SJSA1 (cell line): Measurements from ENCODE around the gene CENPT. TPM values are rescaled to one million over a fixed set of nuclear protein-coding genes. Genes with fewer than 3 reads are reported as not detected.
"Not testable (repeated sequence)": the region's sequence is repeated elsewhere in the genome, so short reads cannot be mapped to it uniquely, and the experiment has no call there.

Source experiments
- DNase-seq, 2 experiments: peaks; one replicate each; pipeline ENCODE4 v3.0.0-alpha.2; 2015 to 2020; ENCODE audit warnings: low spot score in 2 of 2, low read depth in 1 of 2
- H3K27ac ChIP-seq: fragments of 250-450 bp; sonication (Bioruptor Pico); 2 replicates; pipeline ENCODE4 v1.5.1; 2020; ENCODE audit warnings: mild to moderate bottlenecking, moderate library complexity
- H3K27me3 ChIP-seq: fragments of 250-450 bp; sonication (Bioruptor Pico); replicated peaks from 2 replicates; pipeline ENCODE4 v1.5.1; 2020; ENCODE audit warnings: mild to moderate bottlenecking, moderate library complexity
- H3K36me3 ChIP-seq: fragments of 250-450 bp; sonication (Bioruptor Pico); 2 replicates; pipeline ENCODE4 v1.5.1; 2020; ENCODE audit warnings: mild to moderate bottlenecking
- H3K4me1 ChIP-seq: fragments of 250-450 bp; sonication (Bioruptor Pico); replicated peaks from 2 replicates; pipeline ENCODE4 v1.6.1; 2021; ENCODE audit warnings: mild to moderate bottlenecking
- H3K4me3 ChIP-seq: fragments of 250-450 bp; sonication (Bioruptor Pico); 2 replicates; pipeline ENCODE4 v1.5.1; 2020; ENCODE audit warnings: mild to moderate bottlenecking
- H3K9me3 ChIP-seq: fragments of 250-450 bp; sonication (Bioruptor Pico); replicated peaks from 2 replicates; pipeline ENCODE4 v1.5.1; 2020; ENCODE audit warnings: mild to moderate bottlenecking
- total RNA-seq: library from RNA; depleted of rRNA; stranded (reverse); fragments of >200 nt; shearing (Covaris generic); gene quantifications from 2 replicates; pipeline ENCODE4 v1.2.3, GENCODE V29; 2014

CENPT gene
- total RNA-seq, 1 experiment from 2014 or later = 31.9 TPM

GRCh38 chr16:67869653-67870052 is 22.2 kb upstream of the CENPT start:
- no peaks in the 10 kb centered on the region for H3K27me3 ChIP-seq
- no peak overlapping the region for H3K4me3 ChIP-seq
- H3K36me3 ChIP-seq = peaks cover 85% of the 10 kb centered on the region
- H3K27ac ChIP-seq = no peak overlapping the region
- H3K9me3 ChIP-seq = no peaks in the 10 kb centered on the region
- H3K4me1 ChIP-seq = peaks cover 17% of the 10 kb centered on the region
- DNase-seq = no peak

GRCh38 chr16:67868290-67868689 is 20.8 kb upstream of the CENPT start:
- Histone ChIP-seq H3K27me3 (no peaks in the 10 kb centered on the region), H3K9me3 (no peaks in the 10 kb centered on the region), H3K27ac (no peak overlapping the region), H3K4me3 (no peak overlapping the region), H3K4me1 (peaks cover 4% of the 10 kb centered on the region), H3K36me3 (peaks cover 88% of the 10 kb centered on the region)
- no peak for DNase-seq

DNA sequence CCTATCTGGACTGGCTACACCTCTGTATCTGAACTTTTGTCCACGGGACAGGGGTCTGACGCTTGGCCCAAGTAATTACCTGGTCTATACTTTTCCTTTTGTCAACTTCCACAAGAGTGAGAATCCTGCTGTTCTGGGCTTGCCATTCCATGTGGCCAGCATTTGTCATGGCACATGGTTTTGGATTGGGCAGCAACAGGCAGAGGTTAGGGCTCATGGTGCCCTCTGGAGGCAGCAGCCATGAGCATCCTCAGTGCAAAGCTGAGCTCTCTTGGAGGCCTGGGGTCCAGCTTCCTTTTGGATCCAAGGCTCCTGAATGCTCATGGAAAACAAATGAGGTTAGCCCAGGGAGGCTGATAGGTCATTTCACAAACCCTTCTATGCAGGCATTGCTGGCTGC is 17.8 kb upstream of the CENPT start:
- H3K36me3 ChIP-seq = peaks cover 91% of the 10 kb centered on the region

GRCh38 chr16:67864594-67864993 is 17.1 kb upstream of the CENPT start:
- no peak for DNase-seq
- peaks cover 11% of the 10 kb centered on the region for H3K4me1 ChIP-seq
- H3K27ac ChIP-seq = no peak overlapping the region
- H3K4me3 ChIP-seq = no peak overlapping the region
- no peaks in the 10 kb centered on the region for H3K9me3 ChIP-seq
- H3K36me3 ChIP-seq = peaks cover 88% of the 10 kb centered on the region
- H3K27me3 ChIP-seq = no peaks in the 10 kb centered on the region

More for the DNA sequence above, 17.8 kb upstream of the CENPT start:
- H3K4me3 ChIP-seq = no peak overlapping the region
- H3K9me3 ChIP-seq = no peaks in the 10 kb centered on the region
- peaks cover 10% of the 10 kb centered on the region for H3K4me1 ChIP-seq
- peak in 1 of 2 experiments; percentile 27 for DNase-seq
- H3K27ac ChIP-seq = no peak overlapping the region
- H3K27me3 ChIP-seq = no peaks in the 10 kb centered on the region

GRCh38 chr16:67864044-67864443 is 16.6 kb upstream of the CENPT start:
- not testable (repeated sequence) for H3K4me3 ChIP-seq, H3K9me3 ChIP-seq, DNase-seq, H3K27ac ChIP-seq, H3K27me3 ChIP-seq
- H3K36me3 ChIP-seq = peaks cover 82% of the 10 kb centered on the region
- H3K4me1 ChIP-seq = peaks cover 11% of the 10 kb centered on the region

DNA sequence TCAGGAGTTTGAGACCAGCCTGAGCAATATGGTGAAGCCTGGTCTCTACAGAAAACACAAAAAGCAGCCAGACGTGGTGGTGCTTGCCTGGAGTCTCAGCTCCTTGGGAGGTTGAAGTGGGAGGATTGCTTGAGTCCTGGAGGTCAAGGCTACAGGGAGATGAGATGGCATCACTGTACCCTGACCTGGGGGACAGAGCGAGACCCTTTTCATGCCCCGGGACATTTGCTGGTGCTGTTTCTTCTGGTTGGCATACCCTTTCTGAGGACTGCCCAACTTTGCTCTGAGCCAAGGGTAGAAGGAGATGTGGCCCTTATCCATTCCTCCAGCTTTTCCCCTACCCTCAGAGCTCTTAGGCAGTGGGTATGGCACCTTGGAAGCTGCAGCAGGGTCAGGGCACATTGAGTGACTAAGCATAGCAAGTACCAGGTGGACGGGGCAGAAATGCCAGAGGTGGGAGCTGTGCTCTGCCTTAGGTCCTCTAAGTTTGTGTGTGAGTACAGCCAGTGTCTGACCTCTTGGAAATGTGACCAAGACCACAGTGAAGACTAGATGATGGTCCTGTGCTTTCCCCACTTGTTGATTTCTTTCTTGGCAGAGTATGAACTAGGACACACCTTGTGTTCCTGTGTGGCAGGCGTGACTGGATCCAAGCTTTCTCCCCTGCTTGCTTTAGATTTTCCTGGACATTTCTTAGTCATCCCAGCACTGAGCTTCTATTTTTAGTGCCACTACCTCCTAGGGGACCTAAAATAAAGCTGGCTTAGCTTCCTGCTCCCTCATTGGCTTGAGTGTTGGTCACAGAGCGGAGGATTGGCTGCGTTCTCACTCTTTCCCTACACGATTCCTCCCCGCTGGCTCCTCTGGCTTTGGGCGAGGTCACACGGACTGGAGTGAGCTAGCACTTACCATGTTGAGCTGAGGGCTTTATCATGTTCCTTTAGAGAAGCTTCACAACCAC is 15.4 kb upstream of the CENPT start:
- Histone ChIP-seq H3K4me3 (no peak overlapping the region), H3K4me1 (peaks cover 16% of the 10 kb centered on the region), H3K27me3 (no peaks in the 10 kb centered on the region), H3K27ac (no peak overlapping the region), H3K36me3 (peaks cover 75% of the 10 kb centered on the region), H3K9me3 (no peaks in the 10 kb centered on the region)
- no peak for DNase-seq

DNA sequence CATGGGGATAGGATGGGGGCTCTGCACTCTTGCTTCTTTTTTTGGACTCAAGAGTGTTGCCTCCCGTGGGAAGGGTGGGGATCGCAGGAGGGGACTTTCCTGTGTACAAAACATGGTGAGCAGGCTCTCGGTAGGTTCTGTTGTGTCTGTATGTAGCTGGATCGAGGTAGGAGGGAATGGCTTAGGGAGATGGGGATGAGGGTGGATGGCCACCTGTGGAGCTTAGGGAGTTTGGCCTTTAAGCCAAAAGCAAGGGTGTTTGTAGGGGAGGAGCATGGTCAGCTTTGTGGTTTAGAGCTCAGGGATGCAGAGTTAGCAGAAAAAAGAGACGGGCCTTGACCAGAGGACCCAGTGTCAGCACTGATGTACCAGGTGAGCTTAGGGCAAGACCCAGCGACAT is 14.4 kb upstream of the CENPT start:
- Histone ChIP-seq H3K9me3 (no peaks in the 10 kb centered on the region), H3K4me3 (no peak overlapping the region), H3K27me3 (no peaks in the 10 kb centered on the region), H3K27ac (no peak overlapping the region), H3K4me1 (peaks cover 25% of the 10 kb centered on the region), H3K36me3 (peaks cover 66% of the 10 kb centered on the region)
- DNase-seq = no peak

GRCh38 chr16:67860589-67861398 is 13.3 kb upstream of the CENPT start:
- no peak for DNase-seq
- H3K36me3 ChIP-seq = peaks cover 55% of the 10 kb centered on the region
- no peak overlapping the region for H3K4me3 ChIP-seq
- no peaks in the 10 kb centered on the region for H3K27me3 ChIP-seq
- no peak overlapping the region for H3K27ac ChIP-seq
- H3K9me3 ChIP-seq = no peaks in the 10 kb centered on the region
- H3K4me1 ChIP-seq = peaks cover 26% of the 10 kb centered on the region

GRCh38 chr16:67858500-67858899 is 11.0 kb upstream of the CENPT start:
- Histone ChIP-seq H3K4me3 (no peak overlapping the region), H3K4me1 (peaks cover 26% of the 10 kb centered on the region), H3K27ac (peak overlapping the region; percentile 95), H3K9me3 (no peaks in the 10 kb centered on the region), H3K36me3 (peaks cover 47% of the 10 kb centered on the region), H3K27me3 (no peaks in the 10 kb centered on the region)
- DNase-seq = no peak

- Histone ChIP-seq H3K4me1 (peaks cover 26% of the 10 kb centered on the region), H3K4me3 (no peak overlapping the region), H3K27me3 (no peaks in the 10 kb centered on the region), H3K9me3 (no peaks in the 10 kb centered on the region), H3K27ac (peak overlapping the region; percentile 95), H3K36me3 (peaks cover 44% of the 10 kb centered on the region)
- DNase-seq = peak; percentile 86 to 91
These were observed 10.2 kb upstream of the CENPT start for GRCh38 chr16:67857547-67858233.

GRCh38 chr16:67856927-67857546 is 9.5 kb upstream of the CENPT start:
- Histone ChIP-seq H3K27me3 (no peaks in the 10 kb centered on the region), H3K27ac (peak overlapping the region; percentile 65), H3K9me3 (no peaks in the 10 kb centered on the region), H3K36me3 (peaks cover 41% of the 10 kb centered on the region), H3K4me3 (no peak overlapping the region), H3K4me1 (peaks cover 26% of the 10 kb centered on the region)
- DNase-seq = no peak

- Histone ChIP-seq H3K4me1 (peaks cover 20% of the 10 kb centered on the region), H3K27ac (no peak overlapping the region), H3K36me3 (peaks cover 34% of the 10 kb centered on the region), H3K9me3 (no peaks in the 10 kb centered on the region), H3K27me3 (no peaks in the 10 kb centered on the region), H3K4me3 (no peak overlapping the region)
- no peak for DNase-seq
These were observed 8.3 kb upstream of the CENPT start for GRCh38 chr16:67855789-67856188.

- H3K36me3 ChIP-seq = peaks cover 33% of the 10 kb centered on the region
- DNase-seq = no peak
- H3K9me3 ChIP-seq = no peaks in the 10 kb centered on the region
- H3K27ac ChIP-seq = no peak overlapping the region
- peaks cover 15% of the 10 kb centered on the region for H3K4me1 ChIP-seq
- H3K4me3 ChIP-seq = no peak overlapping the region
- H3K27me3 ChIP-seq = no peaks in the 10 kb centered on the region
These were observed 6.2 kb upstream of the CENPT start for GRCh38 chr16:67853670-67854069.
